HUES64 (cell line): Measurements from ENCODE around the gene LCE2B.

Experiments
- H3K27ac ChIP-seq: 2 replicates; pipeline ENCODE4 v1.7.0; 2013; ENCODE audit warnings: low read depth, low read length, inconsistent platforms
- H3K27me3 ChIP-seq: 2 replicates; pipeline ENCODE4 v1.6.1; 2013; ENCODE audit warnings: mild to moderate bottlenecking, low read length; ENCODE audit not compliant: insufficient read depth
- H3K36me3 ChIP-seq: 2 replicates; pipeline ENCODE4 v1.6.1; 2013; ENCODE audit warnings: mild to moderate bottlenecking, low read length; ENCODE audit not compliant: insufficient read depth
- H3K4me1 ChIP-seq: 2 replicates; pipeline ENCODE4 v1.6.1; 2013; ENCODE audit warnings: mild to moderate bottlenecking, low read length, moderate library complexity; ENCODE audit not compliant: insufficient read depth
- H3K4me3 ChIP-seq: 2 replicates; pipeline ENCODE4 v1.5.1; 2013; ENCODE audit warnings: mild to moderate bottlenecking, low read length, moderate library complexity
- H3K9ac ChIP-seq: 2 replicates; pipeline ENCODE4 v1.6.1; 2013; ENCODE audit warnings: mild to moderate bottlenecking, low read depth, low read length
- H3K9me3 ChIP-seq: 2 replicates; pipeline ENCODE4 v1.6.1; 2013; ENCODE audit warnings: low read depth, low read length; ENCODE audit not compliant: insufficient read depth
- WGBS: fragments of 150-250, 120-280 bp; methylation state at CpG from one replicate; pipeline ENCODE4 v1.1.7; 2013; ENCODE audit warnings: missing lambda C conversion rate; 5-methylcytosine and 5-hydroxymethylcytosine counted together

LCE2B gene

DNA sequence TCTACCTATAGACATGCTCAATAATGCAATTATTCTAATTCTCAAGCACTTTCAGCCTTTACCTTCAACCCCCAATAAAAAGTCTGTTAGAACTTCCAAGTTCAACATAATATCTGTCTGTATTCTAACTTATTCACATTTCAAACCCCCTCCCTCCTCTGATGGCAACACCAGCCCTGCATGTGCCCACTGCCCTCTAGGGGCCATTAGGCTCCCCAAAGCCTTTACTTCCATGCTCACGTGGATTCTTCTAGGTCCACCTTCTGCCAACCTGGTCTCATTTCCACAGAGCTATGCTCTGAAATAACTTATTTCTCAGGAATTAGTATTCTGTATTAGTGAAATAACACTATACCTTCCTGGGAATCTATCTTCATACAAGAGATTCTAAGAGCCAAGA is 49.7 kb downstream of the LCE2B start:
- WGBS, result 32% methylated on average over 1 of the region's 1 CpG
- Histone ChIP-seq H3K9me3 (peaks cover 92% of the 10 kb centered on the region), H3K4me3 (0 out of 2 replicates have a peak overlapping the region, but pooled peaks have one; percentile 4)

More for the DNA sequence above, 49.7 kb downstream of the LCE2B start:
- H3K9ac ChIP-seq, result no peak overlapping the region
- no peaks in the 10 kb centered on the region for H3K36me3 ChIP-seq
- no peaks in the 10 kb centered on the region for H3K4me1 ChIP-seq
- no peak overlapping the region for H3K27ac ChIP-seq
- no peaks in the 10 kb centered on the region for H3K27me3 ChIP-seq
